Measurements from ENCODE around the gene BRK1.
"Not testable (repeated sequence)": the region's sequence is repeated elsewhere in the genome, so short reads cannot be mapped to it uniquely, and the experiment has no call there.

BRK1 gene

GRCh38 chr3:10157031-10157430, 41.6 kb downstream of the BRK1 start:
- FAIRE-seq (no peak), DNase-seq (ENCODE audit: insufficient read length, low spot score) (no peak)
- TF ChIP-seq POLR2A (IDR thresholded peaks at IDR 0.05; ENCODE audit: low read depth, low read length) = no peak

GRCh38 chr3:10158555-10158954, 43.1 kb downstream of the BRK1 start:
- not testable (repeated sequence) for FAIRE-seq; DNase-seq (ENCODE audit: insufficient read length, low spot score)

GRCh38 chr3:10160346-10160745, 44.9 kb downstream of the BRK1 start:
- DNase-seq (ENCODE audit: insufficient read length, low spot score) (no peak), FAIRE-seq (no peak)
- TF ChIP-seq POLR2A (IDR thresholded peaks at IDR 0.05; ENCODE audit: low read depth, low read length) = no peak

- FAIRE-seq (no peak), DNase-seq (ENCODE audit: insufficient read length, low spot score) (no peak)
- TF ChIP-seq POLR2A (IDR thresholded peaks at IDR 0.05; ENCODE audit: low read depth, low read length) = no peak
Measured at GRCh38 chr3:10160925-10161324, 45.5 kb downstream of the BRK1 start.

GRCh38 chr3:10162185-10162584, 46.7 kb downstream of the BRK1 start:
- FAIRE-seq = no peak
- no peak for DNase-seq (ENCODE audit: insufficient read length, low spot score)
- TF ChIP-seq POLR2A (IDR thresholded peaks at IDR 0.05; ENCODE audit: low read depth, low read length) = no peak

GRCh38 chr3:10164201-10164545, 48.7 kb downstream of the BRK1 start:
- not testable (repeated sequence) for FAIRE-seq; DNase-seq (ENCODE audit: insufficient read length, low spot score)

GRCh38 chr3:10164546-10165393, 49.3 kb downstream of the BRK1 start, which contains the start of gene IRAK2:
Gene IRAK2, plus strand, starts transcription at chr3:10164919. Its CDS starts 36 bp downstream, at chr3:10164955.
- FAIRE-seq = no peak
- peak; percentile 76 for DNase-seq (ENCODE audit: insufficient read length, low spot score)
- TF ChIP-seq POLR2A (IDR thresholded peaks at IDR 0.05; ENCODE audit: low read depth, low read length) = peak; percentile 93

GRCh38 chr3:10166213-10166604, 50.7 kb downstream of the BRK1 start:
- TF ChIP-seq POLR2A (IDR thresholded peaks at IDR 0.05; ENCODE audit: low read depth, low read length) = no peak
- FAIRE-seq (no peak), DNase-seq (ENCODE audit: insufficient read length, low spot score) (no peak)

- no peak for TF ChIP-seq POLR2A (IDR thresholded peaks at IDR 0.05; ENCODE audit: low read depth, low read length)
- DNase-seq (ENCODE audit: insufficient read length, low spot score) (no peak), FAIRE-seq (no peak)
Measured at GRCh38 chr3:10169000-10169496, 53.6 kb downstream of the BRK1 start.

- FAIRE-seq = no peak
- no peak for DNase-seq (ENCODE audit: insufficient read length, low spot score)
- TF ChIP-seq POLR2A (IDR thresholded peaks at IDR 0.05; ENCODE audit: low read depth, low read length) = no peak
Measured at GRCh38 chr3:10170915-10171478, 55.5 kb downstream of the BRK1 start.

- peak; percentile 47 for DNase-seq (ENCODE audit: insufficient read length, low spot score)
- FAIRE-seq = no peak
- TF ChIP-seq POLR2A (IDR thresholded peaks at IDR 0.05; ENCODE audit: low read depth, low read length) = no peak
Measured at GRCh38 chr3:10173095-10173925, 57.8 kb downstream of the BRK1 start.

GRCh38 chr3:10173926-10174435, 58.5 kb downstream of the BRK1 start:
- no peak for TF ChIP-seq POLR2A (IDR thresholded peaks at IDR 0.05; ENCODE audit: low read depth, low read length)
- DNase-seq (ENCODE audit: insufficient read length, low spot score) (peak; percentile 92), FAIRE-seq (peak; percentile 79)

GRCh38 chr3:10175334-10175733, 59.9 kb downstream of the BRK1 start:
- FAIRE-seq; DNase-seq (ENCODE audit: insufficient read length, low spot score): not testable (repeated sequence)

- not testable (repeated sequence) for DNase-seq (ENCODE audit: insufficient read length, low spot score); FAIRE-seq
Measured at GRCh38 chr3:10176150-10176549, 60.7 kb downstream of the BRK1 start.
